ENCODE results near the gene SPTBN1.

SPTBN1 gene

DNA sequence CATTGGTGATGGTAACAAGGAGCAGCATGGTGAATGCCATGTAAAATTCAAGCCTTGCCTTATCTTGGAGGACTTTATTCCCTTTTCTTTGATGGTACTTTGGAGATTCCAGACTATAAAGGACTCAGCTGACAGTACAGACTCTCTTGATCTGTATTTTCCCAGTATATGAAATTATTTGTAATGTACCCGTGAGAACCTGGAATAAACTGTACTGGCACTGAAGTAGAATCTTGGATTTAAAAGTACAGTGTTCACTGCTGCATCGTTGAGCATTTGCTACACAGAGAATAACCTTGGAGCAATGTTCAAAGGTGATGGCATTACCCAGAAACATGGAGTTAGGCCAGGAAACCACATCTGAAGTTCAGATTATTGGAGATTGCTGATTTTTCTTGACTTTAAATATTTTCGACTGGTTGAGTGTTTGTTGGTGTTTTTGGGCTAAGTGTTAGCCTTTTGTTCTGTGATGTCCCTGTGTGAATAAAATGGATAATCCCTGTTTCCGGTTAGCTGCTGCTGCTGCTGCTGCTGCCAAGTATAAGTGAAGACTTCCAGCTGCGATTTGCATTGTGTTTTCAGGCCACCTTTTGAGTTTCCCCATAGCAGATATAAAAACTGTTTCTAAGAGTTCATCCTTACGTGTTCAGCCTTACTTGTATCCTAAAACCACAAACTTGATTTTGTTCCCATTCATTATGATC lies 122.0 kb downstream of the SPTBN1 start:
- no peak for DNase-seq

DNA sequence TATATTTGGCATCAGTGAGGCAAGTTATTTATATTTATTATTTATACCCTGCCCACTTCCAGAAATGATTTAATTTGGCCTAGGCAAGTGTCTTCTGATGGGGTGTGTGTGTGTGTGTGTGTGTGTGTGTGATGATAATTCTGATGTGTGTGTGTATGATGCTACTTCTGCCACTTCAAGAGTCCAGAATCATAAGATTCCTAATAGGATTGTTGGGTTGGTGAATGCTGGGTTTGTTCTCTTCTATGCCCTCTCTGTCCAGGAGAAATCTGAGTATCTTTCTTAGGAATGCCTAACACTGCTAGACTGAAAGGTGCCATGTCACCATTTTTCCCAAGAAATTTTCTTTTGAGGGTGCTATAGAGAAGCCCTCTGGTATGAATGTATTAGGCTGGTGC lies 122.5 kb downstream of the SPTBN1 start:
- no peak for DNase-seq

DNA sequence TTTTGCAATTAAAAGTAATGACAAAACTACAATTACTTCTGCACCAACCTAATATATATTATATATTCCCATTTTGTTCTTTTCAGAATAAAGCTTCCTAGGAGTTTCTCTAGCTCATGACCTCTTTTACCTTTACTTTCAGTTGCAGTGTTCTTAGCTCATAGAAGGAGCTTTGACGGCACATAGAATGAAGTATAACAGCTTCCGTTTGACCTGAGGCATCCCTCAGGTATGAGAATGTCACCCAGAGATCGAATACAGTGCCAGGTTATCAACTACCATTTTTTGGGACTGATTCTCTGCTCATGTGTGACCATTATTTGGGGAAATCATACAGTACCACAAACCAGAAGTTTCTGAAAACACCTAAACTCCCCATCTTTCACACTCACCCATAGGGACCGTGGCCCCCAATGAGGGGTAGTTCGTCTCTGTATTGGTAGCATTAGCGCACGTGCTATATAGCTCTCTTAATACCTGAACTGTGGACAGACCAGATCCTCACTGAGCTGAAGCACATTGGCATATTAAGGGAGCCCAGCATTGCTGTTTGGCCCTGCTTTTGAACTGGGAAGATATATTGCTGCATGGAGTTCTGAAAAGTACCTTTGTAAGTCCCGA lies 123.0 kb downstream of the SPTBN1 start:
- no peak for DNase-seq

DNA sequence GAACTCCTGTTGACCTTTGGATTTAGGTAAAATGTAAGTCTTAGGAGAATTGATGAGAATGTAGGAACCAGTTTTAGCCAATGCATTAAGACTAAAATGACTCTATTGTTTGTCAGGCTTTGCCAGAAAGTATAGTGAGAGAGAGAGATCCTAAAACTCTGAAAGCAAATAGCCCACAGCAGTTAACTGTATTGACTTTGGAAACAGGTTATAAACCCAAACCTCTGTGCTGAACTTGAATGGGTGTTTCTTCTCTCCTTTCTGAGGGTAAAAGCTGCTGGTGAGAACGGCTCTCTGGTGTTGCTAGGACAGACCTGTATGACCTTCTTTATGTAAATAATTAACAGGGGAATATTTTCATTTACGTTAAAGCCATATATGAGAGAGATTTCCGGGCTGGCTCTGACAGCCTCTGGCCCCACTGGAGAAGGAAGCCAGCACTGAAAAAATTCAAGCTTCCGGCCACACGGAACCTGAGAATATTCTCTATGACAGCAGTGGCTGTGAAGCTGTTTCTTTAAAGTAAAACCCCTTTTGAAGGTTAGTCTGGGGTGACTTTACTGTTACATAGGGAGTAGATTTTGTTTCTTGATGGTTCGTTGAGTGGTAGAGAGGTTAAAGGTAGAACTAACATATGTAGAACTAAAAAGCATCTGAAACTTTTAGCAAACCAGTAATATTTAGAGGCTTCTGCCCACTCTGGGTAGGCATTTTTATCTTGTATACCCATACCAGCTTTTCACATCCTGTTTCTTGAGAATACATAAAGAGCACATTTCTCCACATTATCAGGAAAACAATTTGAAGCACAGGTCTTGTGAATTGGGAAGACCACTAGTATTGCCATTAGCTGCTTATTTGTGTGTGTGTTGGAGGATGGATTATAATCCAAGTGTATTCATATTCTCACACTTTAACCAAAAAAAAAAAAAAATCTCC lies 123.8 kb downstream of the SPTBN1 start:
- DNase-seq = no peak

DNA sequence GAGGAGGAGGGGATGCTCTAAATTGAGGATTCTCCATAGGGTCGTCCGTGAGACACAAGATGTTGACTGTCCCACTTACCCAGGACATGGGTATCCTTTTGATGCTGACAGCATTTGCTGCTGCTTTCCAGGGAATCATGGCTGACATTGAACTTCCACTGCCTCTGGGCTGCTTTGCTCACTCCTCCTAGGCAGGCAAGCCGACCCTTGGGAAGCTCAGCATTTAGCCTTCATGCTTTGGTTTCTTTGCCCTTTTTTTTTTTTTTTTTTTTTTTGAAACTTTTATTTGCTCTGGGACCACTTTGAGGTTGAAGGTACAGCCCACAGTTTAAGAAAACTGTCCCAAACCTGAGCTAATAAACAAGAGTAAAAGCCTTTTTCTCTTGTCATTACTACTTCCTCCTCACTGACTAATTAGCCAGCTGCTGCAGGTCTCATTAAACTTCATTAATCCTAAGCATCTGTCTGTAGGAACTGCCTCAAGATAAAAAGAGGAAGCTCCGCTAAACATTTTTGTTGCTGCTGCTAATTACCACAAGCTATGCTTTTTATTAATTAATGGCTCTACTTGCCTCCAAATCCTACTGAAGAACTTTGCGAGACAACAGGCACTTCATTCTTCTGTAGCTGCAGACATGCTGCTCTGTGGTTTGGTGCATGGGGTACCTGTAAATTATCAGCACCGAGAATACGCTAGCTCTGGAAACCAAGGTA lies 125.4 kb downstream of the SPTBN1 start:
- no peak for DNase-seq

DNA sequence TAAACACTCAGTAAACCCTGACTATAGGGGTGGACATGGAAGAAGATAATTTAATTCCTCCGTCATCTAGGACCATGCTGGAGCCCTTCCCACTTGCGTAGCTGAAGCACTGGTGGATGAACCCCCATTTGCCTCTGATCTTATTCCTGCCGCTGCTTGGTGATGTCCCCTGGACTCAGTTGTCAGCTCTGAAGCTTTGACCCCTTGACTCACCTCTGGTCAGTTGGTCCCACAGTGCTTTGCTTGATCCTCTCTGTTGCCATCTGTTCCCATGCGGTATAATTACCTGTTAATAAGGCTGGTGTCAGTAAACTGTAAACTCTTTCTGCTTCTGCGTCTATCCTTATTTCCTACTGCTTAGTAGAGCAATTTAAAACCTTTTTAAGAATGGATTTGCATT lies 126.9 kb downstream of the SPTBN1 start:
- DNase-seq = no peak

DNA sequence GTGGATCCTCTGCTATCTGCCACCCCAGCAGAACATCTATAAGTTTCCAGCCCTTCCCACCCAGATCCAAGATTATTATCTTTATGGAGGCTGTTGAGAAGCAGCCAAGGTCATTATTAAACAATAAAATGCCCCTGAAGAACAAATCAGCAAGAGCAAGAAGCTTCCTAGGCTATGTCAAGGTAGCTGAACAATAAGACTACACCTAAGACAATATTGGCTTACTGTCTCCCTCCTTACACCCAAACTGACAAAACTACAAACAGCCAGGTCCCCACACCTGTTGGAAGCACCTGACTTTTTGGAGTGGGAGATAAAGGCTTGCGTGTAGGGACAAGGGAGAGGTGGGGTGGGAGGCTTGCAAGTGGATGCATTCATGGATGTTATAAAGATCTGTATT lies 128.5 kb downstream of the SPTBN1 start:
- no peak for DNase-seq

DNA sequence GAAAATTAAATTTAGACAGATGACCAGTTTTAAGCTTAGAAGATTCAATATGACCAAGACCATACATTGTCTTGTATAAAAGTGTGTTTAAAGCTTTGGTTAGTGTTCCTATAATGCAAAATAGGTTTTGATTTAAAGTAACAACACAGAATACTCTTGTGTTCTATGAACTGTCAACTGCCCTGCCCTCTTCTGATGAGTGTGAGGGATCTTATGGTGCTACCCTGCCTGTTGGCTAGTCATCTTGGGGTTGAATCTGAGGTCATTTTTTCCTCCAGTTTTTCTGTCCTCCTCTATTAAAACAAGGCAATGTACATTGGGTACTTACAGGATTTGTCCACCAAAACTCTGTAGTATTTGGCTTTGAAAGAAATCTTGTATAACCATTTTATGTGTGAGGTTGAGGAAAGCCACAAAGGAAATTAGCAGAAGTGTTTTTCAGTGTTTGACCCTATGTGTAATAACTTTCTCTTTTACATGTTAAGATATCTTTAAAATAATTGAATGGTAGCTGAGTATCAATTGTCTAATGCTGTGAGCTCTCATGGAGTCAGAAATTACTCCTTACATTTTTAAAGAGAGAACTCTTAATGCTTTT lies 129.1 kb downstream of the SPTBN1 start:
- no peak for DNase-seq

DNA sequence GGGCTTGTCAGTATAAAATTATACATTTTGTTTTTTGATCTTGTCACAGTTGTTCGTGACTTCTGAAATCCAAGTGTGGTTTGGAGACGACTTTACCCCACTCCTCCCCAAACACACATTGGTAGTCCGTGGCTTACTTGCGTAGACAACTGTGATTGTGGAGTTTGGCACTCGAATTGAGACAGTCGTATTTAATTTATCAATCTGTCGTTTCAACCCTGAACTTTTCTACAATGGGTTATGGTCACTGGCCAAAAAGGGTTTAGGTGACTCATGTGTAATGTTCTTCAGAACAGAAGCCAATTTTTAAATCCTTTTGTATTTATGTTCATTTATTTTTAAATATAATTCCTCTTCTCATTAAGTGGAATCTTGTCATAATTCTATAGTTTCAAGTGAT lies 129.9 kb downstream of the SPTBN1 start:
- DNase-seq = peak in 1 of 2 experiments; percentile 42

DNA sequence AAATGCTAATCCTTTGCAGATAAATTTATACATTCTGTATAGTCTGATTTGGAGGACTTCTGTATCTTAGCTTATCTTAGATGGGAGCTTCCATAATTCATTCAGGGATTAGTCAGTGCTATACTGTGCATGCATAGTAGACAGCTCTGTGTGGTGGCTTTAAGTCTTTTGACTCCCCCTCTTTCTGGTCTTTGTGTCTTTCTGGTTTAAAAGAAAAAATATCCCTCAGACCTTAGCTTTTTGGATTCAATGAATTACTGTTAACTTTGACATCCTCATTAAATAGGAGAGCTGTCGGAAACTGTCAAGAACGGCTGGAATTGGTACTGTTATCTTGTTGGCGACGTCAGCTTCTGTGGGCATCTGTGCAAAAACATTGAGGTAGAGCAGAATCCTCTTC lies 130.4 kb downstream of the SPTBN1 start:
- no peak for DNase-seq

DNA sequence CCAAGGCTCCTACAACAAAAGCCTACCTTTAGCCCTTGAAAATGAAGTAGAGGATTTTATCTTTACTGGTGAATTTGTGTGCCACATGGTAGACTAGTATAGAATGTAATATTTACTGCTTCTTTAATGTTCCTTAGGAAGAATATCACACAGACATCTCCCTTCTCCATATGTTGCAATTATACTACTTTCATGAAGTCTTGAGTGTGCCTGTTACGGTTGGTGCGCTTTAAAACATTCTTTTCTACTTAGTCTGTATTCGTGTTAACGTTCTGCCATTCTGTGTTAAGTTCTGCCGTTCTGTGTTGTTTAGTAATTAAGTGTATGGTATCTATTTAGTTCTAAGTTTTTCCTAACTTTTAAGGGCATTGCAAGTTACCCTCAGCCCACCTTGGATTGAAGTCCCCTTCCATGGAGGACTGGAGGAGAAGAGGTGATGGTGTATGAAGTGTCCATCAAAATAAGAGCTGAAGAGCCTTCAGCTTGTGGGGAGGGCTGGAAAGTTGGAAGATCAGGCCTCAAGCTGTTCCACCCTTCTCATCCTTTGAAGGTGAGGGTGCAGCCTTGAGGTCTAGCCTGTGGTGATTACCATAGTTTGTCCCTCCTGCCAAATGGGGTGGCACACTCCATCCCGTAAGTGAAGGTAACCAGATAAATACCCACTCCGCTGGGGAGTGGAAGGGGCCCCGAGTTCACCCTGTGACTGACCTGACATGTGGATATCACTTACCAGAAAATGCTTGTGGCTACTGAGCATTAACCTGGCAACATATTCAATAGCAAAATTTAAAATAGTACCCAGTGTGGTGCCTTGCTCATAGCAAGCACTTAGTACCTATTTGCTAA lies 131.3 kb downstream of the SPTBN1 start:
- DNase-seq = no peak

DNA sequence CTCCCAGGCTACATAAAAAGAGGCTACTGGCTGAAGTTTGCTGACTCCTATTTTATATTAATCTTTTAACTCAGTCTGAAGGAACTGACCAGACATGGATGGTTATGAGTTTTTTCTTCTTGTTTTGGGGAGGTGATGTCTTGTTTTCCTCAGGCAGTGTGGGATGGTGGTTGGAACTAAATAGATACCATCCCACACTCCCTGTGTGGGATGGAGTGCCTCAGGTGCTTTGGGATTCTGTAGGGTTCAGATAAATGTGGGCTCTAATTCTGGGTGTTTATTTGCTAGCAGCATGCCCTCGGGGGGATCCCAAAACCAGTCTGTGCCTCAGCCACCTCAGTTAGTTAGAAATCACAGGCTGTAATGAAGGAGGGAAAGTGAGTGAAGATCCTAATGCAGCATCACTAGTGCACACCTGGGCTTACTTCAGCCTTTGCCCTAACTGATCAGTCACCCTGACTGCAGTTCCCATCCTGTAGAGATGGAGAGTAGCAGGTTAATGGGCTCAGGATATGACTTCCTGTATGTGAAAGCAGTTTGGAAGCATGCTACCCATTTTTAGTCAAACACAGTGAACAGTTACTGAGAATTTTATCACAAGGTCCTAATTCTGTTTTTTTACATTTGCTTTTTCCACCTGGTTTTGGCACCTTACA lies 132.2 kb downstream of the SPTBN1 start:
- no peak for DNase-seq

DNA sequence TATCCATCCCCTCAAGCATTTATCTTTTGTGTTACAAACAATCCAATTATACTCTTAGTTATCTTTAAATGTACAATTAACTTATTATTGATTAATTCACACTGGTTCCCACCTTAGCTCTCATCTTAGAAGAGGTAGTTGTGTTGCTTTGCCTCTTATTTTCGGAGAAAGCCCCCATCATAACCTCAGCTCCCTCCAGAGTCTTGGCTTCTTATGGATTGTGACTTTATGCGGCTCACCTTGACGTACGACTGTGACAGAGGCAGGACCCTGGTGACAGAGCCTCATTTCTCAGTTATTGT lies 132.9 kb downstream of the SPTBN1 start:
- DNase-seq = no peak

DNA sequence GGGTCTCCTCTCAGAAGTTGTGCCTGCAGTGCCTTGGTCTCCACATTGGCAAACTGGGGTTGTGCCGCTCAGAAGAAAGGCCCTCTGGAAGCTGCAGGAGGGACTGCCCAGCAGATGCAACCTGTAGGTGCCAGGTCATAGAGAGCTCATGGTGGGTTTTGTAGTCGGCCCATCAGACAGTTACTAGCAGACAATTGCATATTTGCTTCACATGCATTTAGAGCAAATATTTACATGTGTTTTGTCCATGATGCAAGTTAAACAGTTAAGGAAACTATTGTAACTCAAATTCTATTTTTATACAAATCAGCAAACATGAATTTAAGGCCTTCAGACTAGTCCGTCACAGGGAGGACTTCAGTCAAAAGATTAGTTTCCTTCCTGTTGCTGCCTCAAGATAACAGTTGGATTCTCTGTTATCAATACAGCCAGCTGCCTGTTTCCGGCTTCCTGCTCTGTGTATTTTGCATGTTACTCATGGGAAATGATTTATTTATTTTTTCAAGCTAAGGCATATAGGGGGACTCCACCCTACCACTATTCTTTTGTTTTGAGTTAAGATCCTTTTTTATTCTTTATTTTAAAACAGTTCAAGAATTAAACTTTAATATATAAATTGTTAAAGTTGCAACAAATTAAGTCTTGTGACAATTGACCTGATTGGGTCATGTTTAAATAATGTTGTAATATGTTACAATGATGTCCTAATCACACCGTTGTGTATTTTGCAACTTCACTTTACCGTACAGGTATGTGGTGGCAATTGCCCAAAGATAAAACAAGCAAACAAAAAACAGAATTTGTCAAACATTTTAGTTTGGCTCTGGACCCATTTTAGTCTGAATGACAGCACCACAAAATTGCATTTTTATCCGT lies 133.5 kb downstream of the SPTBN1 start:
- no peak for DNase-seq

DNA sequence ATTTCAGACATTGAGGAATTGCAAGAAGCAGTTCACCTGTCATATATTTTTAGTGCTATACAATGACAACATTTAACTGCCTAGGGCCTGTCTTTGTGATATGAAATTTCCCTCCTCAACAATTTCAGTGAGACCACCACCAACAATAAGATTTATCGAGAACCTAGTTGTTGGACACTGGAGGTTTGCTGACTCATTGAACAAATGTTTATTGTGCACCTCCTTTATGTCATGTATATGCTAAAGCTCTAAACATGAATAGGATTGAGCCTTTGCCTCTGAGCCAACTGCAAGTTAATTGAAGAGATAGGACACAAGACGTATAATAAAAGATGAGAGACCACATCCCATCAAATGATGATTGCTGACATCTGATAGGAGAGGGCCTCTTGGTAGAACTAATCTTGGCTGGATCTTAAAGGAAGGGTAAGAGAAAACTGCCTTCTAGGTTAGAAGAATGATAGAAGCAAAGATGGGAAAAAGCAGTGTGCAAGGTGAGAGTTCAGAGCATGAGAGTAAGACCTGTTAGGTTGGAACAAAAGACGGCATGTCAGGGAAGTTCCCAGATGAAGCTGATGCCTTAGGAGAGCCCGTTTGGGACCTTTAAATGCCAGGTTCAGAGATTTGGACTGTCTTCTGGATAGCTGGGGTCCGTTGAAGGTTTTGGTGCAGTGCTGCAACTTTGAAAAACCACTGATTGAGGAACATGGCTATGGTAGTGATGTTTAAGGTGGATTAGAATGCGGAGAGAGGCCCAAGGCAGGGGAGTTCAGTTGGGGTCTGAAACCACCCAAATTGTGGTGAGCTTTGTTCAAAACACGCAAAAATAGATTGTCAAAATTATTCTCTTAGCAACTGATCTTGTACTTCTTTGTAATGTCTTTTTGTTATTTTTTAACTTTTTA lies 134.3 kb downstream of the SPTBN1 start:
- DNase-seq = no peak

DNA sequence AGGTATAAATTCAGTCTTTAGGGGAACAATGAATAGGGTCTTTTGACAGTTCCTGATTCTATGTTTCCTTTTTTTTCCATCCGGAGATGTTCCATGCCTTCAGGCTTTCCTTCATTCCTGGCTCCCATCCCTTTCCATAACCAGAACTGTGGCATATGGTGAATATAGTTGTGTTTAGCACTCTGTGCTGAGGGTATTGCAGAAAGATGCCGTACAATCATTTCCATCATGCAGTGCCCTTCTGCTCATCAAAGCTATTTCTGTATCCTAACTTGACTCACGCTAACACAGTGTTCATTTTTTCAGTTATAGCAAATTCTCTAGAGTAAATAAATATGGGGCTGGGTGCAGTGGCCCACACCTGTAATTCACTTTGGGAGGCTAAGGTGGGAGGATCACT lies 135.4 kb downstream of the SPTBN1 start:
- no peak for DNase-seq

DNA sequence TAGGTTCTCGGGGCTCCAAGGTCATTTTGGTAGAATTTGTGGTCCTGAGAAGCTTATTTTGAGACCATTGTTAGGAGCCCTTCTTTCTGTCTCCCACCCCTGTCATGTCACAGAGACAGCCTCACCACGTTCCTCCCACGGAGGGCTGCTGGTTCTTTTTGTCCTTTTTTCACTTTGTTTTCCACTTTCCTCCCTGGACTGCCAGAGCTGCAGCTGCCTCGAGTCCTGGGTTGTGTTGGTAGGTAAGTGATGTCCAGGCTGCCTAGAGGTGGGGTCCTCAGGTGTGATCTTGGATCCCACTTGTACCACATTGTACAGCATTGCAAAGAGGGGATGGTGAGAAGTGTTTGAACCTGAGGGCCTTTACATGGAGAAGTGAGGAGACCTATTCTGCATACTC lies 137.1 kb downstream of the SPTBN1 start:
- DNase-seq = no peak

DNA sequence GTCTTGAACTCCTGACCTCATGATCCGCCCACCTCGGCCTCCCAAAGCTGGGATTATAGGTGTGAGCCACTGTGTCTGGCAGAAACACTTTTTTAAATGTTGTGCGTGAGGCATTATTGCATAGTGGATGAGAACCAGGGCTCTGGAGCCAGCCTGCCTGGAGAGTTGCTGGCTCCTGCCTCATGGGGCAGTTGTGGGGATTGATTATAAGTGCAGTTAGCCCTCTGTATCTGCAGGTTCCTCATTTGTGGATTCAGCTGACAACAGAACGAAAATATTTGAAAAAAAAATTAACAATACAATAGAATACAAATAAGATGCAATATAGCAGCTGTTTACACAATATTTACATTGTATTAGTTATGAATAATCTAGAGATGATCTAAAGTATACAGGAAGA lies 137.9 kb downstream of the SPTBN1 start:
- no peak for DNase-seq

DNA sequence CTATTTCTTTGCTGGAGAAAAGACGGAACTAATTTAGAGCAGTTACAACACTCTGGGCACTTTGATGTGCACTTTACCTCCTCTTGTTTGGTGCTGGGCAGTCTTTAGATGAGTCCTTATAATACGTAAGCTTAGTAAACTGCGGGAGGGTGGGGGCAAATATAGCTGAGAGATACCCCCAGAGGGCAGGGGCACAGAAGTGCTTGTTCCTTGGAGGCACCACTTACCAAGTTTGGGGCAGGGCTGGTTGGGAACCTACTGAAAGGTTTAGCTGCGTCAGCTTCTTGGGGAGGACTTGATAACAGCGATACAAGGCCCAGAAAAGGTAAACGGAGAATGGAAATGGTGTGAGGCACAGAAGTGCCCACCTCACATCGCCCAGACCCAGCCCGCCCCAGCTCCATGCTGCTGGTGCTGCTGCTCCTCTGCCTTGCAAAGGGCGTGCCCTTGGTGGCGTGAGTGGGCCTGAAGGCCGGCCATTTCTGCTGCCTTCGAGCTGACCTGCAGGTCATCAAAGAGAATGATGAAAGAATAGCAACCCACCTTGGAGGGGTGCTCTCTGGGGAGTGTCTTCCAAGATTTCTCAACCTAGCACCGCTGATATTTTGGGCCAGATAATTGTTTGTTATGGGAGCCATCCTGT lies 139.2 kb downstream of the SPTBN1 start:
- no peak for DNase-seq
